Uterus (tissue), 2 donors: ENCODE results near the gene WDR4.
"Not testable (repeated sequence)": the region's sequence is repeated elsewhere in the genome, so short reads cannot be mapped to it uniquely, and the experiment has no call there.

ENCODE experiments used
- POLR2A ChIP-seq, 2 donors: fragments of 450-650 bp; IDR thresholded peaks; one replicate each; pipeline ENCODE4 v1.6.1; 2016; ENCODE audit warnings: antibody characterized with exemption in 2 of 2, mild to moderate bottlenecking in 1 of 2, moderate library complexity in 1 of 2
- TF ChIP-seq, protein P1 (sequence below), 4 experiments: fragments of 200-600 bp in 2 of 4; fragments of 450-650 bp in 2 of 4; sonication (generic) in 2 of 4; IDR thresholded peaks; one replicate each; pipeline ENCODE4 v1.5.1; 2016 to 2019; ENCODE audit warnings: antibody characterized with exemption in 4 of 4, mild to moderate bottlenecking in 2 of 4, moderate library complexity in 1 of 4

DNA sequence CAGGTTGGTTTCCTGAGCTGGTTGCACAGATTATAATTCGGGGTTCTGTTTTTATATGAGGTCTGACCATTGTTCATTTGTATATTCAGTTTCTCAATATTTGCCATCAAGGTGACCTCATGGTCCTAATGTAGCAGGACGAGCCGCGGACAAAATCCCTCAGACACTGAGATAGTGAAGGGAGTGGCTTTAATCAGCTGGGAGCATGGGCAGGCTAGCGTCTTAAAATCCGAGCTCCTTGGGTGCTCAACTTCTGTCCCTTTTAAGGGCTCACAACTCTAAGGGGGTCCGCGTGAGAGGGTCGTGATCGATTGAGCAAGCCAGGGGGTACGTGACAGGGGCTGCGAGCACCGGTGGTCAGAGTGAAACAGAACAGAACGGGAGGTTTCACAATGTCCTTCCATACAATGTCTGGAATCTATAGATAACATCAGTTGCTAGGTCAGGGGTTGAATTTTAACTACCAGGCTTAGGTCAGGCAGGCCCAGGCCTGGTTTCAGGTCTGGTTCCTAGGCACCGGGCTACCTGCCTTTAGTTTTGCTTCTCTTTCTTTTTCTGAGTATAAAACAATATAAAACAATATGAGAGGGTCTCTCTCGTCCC lies 71.9 kb downstream of the WDR4 start:
- TF ChIP-seq, protein P1, sequence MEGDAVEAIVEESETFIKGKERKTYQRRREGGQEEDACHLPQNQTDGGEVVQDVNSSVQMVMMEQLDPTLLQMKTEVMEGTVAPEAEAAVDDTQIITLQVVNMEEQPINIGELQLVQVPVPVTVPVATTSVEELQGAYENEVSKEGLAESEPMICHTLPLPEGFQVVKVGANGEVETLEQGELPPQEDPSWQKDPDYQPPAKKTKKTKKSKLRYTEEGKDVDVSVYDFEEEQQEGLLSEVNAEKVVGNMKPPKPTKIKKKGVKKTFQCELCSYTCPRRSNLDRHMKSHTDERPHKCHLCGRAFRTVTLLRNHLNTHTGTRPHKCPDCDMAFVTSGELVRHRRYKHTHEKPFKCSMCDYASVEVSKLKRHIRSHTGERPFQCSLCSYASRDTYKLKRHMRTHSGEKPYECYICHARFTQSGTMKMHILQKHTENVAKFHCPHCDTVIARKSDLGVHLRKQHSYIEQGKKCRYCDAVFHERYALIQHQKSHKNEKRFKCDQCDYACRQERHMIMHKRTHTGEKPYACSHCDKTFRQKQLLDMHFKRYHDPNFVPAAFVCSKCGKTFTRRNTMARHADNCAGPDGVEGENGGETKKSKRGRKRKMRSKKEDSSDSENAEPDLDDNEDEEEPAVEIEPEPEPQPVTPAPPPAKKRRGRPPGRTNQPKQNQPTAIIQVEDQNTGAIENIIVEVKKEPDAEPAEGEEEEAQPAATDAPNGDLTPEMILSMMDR (IDR thresholded peaks at IDR 0.05) = not testable (repeated sequence)
- TF ChIP-seq POLR2A (IDR thresholded peaks at IDR 0.05) = not testable (repeated sequence)
